HG02678 (cell line): ENCODE data around the gene A2ML1.
"Not testable (repeated sequence)": the region's sequence is repeated elsewhere in the genome, so short reads cannot be mapped to it uniquely, and the experiment has no call there.

Experiments
- ATAC-seq: cut with Tn5 transposase; IDR thresholded peaks from one replicate; pipeline ENCODE4 v1.9.1; 2021; ENCODE audit warnings: mild to moderate bottlenecking, moderate library complexity; ENCODE audit not compliant: unreplicated experiment

The A2ML1 gene

DNA sequence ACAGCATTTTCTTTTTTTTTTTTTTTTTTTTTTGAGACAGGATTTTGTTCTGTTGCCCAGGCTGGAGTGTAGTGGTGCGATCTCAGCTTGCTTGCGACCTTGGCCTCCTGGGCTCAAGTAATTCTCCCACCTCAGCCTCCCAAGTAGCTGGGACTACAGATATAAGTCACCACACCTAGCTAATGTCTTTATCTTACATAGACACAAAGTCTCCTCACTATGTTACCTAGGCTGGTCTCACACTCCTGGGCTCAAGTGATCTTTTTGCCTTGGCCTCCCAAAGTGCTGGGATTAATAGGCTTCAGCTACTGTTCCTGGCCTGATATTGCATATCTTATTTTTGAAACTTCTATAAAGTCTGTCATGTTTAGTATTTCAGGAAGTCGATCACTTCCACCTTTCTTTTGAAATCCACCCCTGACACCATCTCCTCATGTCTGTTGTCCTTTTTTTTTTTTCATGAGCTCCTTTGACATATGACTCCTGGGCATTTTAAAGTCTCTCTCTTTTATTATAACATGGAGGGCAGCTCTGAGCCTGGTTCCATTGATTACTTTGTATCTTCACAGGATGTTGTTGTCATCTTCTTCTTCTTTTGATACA, 5.9 kb upstream of the A2ML1 start:
- ATAC-seq: no peak

DNA sequence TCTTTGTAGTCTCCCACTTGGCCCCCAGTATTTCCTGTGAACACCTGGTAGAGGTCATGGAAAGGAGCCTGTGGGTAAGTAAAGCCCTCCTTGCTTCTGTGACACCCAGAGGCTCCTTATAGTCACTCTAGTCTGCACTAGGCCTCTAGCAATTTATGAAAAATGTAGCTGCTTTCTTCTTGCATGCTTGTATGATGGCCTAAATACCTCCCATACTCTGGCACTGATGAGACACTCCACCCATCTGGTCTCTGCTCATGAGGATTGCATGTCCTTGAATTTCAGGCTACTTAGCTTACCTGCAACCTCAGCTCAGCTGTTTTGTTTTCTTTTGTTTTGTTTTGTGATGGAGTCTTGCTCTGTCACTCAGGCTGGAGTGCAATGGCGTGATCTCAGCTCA, 4.6 kb upstream of the A2ML1 start:
- ATAC-seq: no peak

DNA sequence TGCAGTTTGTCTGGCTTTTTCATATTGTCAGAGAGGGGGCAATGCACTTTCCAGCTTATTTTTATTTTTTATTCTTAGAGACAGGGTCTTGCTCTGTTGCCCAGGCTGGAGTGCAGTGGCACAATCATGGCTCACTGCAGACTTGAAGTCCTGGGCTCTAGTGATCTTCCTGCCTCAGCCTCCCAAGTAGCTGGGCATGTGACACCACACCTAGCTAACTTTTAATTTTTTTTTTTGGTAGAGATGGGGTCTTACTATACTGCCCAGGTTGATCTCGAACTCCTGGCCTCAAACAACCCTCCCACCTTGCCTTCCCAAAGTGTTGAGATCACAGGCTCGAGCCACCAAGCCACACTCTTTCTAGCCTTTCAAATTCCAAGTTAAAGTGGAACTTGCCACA, 3.9 kb upstream of the A2ML1 start:
- ATAC-seq: no peak

DNA sequence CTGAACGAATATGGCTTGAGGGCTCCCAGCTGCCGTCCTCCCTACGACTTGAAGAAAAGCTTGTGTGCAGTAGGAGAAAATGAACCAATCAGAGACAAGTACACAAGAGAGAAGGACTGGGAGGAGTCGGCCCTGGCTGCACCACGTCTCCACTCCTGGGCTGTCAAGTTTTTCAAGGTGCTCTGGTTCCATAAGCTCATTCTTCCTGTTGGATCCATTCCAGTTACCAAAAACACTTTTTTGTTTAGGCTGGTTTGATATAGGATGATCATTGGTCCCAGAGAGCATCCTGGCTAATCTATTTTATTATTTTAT, 2.8 kb upstream of the A2ML1 start:
- no peak for ATAC-seq

DNA sequence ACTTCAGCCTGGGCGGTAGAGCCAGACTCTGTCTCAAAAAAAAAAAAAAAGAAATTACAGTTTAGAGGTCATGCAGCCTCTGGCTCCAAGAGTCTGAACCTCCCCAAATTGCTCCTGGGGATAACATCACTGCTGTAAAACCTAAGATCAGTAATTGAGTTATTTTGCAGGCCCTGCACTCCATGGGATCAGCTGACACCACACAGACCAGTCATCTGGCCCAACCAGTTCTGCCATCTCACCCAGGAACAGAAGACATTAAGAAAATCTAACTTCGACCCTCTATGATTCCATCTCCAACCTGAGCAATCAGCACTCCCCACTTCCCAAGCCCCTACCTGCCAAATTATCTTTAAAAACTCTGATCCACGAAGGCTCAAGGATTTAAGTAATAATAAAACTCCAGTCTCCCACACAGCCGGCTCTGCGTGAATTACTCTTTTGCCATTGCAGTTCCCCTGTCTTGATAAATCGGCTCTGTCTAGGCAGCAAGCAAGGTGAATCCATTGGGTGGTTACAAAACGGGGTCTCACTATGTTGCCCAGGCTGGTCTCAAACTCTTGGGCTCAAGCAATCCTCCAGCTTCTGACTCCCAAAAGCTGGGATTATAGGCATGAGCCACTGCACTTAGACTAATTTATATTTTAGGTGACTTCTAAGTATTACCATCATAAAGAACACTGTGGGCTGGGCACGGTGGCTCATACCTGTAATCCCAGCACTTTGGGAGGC, 1.6 kb upstream of the A2ML1 start:
- ATAC-seq: not testable (repeated sequence)

DNA sequence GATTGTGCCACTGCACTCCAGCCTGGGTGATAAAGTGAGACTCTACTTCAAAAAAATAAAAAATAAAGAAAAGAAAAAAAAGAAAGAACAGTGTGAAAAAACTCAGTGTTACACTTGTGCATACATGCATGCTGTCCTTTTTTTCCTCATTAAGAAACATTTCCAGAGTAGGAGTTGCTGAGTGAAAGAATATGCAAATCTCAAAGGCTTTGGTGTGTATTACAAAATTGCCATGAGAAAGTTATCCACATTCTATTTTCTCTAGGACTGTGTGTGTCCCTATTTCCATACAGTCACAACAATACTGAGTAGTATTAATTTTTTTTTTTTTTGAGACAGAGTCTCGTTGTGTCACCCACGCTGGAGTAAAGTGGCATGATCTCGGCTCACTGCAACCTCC, 830 bp upstream of the A2ML1 start:
- ATAC-seq: no peak

DNA sequence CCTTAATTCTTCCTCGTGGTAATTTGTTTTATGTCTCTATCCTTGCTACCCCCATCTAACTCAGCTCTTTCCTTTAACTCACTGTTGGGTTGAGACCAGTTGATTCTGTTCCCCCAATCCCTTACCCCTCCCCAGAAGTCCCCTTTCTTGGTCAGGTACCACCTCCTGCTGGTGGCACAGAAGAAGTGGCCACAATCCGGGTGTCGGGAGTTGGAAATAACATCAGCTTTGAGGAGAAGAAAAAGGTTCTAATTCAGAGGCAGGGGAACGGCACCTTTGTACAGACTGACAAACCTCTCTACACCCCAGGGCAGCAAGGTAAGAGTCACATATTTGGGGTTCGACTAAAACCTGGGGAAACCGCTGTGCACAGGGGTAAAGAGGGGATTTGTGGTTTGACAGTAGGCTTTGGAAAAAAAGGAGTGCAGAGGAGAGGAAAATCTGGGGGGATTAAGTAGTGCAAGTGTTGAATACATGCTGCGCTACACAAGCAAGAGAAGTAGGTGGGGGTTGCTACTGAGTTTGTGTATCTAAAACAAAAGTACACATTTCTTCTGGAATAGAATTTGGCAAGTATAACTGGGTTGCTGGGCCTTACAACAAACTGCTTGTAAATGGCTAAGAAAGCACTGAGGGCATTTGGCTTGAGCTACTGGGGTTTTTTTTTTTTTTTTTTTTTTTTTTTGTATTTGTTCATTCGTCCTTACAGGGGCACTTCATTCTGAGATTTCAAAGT, 1.3 kb downstream of the A2ML1 start:
- no peak for ATAC-seq

DNA sequence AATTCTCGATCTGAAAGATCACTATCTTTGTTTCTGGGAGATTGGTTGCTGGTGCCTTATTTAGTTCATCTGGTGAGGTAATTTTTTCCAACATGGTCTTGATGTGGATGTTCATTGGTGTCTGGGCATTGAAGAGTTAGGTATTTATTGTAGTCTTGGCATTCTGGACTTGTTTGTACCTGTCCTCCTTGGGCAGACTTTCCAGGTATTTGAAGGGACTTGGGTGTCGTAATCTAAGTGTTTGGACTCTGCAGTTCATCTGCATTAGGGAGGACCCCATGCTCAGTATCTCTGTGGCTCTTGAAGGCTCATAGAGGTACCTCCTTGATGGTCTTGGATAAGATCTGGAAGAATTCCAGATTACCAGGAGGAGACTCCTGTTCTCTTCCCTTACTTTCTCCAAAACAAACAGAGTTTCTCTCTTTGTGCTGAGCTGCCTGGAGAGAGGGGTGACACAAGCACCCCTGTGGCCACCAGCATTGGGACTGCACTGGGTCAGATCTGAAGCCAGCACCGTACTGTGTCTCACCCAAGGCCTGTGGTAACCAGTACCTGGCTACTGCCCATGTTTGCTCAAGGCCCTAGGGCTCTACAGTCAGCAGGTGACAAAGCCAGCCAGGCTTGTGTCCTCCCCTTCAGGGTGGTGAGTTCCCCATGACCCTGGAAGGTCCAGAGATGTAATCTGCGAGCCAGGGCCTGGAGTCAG, 5.3 kb downstream of the A2ML1 start:
- ATAC-seq: no peak

DNA sequence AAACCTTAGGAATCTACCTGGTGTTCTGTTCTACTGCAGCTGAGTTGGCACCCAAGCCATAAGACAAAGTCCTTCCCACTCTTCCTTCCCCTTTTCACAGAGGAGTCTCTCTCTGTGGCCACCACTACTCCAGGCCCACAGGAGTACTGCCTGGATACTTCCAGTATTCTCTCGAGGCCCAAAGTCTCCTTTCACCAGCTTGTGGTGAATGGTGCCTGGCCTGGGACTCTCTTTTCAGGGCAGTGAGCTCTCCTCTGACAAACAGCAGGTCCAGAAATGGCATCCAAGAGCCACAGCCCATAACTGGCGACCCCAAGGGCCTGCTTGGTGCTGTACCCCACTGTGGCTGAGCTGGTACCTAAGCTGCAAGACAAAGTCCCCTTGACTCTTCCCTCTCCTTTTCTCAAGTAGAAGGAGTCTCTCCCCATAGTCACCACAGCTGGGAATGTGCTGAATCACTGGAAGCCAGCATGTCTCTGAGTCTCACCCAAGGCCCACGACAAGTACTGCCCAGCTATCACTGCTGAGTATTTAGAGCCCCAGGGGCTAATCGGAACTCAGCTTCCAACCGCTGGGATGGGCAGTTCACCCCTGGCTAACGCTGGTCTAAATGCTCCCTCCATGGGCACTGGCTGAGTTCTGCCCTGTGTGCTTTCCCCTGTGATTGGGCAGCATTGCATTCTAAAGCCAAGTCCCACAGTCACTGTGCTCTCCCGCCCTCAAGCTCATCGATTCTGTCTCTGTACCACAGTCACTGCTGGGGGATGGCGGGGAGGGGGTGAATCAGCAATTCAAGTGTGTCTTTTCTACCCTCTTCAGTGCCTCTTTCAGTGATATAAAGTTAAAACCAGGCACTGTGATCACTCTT, 6.1 kb downstream of the A2ML1 start:
- ATAC-seq: no peak

DNA sequence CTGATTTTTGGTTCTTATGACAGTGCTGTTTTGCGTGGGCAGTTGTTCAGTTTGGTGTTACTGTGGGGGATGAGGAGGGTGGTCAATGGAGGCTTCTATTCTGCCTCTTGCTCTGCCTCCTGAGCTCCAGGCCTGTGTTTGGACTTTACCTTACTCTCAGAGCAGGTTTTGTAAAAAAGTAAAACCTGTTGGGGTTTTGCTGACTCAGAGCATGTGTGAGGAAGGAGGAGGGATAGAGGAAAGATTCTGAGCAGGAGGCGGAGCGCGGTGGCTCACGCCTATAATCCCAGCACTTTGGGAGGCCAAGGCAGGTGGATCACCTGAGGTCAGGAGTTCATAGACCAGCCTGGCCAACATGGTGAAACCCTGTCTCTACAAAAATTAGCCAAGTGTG, 6.7 kb downstream of the A2ML1 start:
- ATAC-seq: no peak

DNA sequence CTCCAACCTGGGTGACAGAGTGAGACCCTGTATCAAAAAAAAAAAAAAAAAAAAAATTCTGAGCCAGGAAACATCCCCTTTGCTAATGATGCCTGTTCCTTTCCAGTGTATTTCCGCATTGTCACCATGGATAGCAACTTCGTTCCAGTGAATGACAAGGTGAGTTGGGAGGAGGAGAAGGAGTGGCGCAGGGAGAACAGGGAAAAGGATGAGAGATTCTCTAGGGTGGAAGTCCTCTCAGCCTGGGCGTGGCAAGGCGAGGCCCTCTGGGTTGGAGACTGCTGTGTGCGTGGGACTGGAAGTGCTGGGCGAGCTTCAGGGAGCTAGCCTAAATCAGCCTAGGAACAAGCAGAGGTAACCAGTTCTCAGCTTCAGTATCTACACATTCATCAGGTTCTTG, 7.2 kb downstream of the A2ML1 start:
- no peak for ATAC-seq

DNA sequence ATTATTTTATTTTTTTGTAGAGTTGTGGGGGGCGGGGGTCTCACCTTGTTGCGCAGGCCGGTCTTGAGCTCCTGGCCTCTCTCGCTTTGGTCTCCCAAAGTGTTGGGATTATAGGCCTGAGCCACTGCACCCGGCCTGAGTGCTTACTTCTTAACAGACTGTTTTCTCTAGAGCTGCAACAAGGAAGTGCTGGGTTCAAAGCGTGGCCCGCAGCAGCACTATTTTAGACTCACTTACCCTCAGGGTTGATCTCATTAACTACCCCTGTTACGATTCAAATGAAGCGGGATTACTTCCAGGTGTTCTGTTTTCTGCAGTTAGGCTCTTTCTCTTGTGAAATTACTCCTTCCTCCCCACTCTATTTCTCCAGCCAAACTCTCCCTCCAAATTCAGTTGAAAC, 8.7 kb downstream of the A2ML1 start:
- ATAC-seq: no peak

DNA sequence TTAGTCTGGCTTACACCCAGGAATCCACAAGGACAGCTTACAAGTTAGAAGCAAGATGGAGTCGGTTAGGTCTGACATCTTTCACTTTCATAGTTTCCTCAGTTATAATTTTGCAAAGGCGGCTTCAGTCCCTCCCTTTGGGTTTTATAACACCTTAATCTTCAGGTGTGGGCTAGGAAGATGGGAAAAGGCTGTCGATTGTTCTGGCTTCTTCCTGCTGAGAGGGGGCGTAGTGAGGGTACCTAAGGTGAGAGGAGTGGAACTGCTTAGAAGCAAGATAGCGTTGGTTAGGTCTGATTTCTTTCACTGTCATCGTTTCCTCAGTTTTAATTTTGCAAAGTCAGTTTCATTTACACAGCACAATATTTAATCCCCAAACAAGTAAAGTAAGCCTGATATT, 10.1 kb downstream of the A2ML1 start:
- no peak for ATAC-seq

DNA sequence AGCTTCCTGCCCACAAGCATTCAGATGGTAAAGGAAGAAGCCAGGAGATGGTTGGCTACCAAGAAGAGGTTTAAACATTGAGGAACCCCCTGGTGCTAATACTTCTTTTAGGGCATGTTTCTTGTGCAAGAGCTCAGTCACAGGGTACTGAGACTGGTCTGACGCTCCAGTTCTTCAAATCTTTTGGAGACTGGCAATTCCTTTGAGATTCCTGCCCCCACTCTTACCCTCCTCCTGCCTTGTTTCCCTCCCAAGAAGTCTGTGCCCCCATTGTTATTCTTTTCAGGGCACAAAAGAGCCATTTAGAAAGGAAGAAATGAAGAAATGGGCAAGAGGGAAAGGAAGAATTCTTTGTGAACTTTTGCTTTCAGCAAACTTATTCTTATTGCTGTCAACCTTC, 11.8 kb downstream of the A2ML1 start:
- ATAC-seq: no peak

DNA sequence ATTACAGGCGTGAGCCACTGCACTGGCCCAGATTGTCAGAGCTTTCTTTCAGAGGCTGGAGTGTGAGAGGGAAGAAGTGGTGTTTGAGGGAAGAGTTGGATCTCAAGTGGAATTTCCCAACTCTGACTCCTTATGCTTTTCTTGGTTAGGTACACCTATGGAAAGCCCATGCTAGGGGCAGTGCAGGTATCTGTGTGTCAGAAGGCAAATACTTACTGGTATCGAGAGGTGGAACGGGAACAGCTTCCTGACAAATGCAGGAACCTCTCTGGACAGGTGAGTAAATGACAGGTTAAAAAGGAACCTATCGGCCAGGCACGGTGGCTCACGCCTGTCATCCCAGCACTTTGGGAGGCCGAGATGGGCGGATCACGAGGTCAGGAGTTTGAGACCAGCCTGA, 14.9 kb downstream of the A2ML1 start:
- no peak for ATAC-seq

DNA sequence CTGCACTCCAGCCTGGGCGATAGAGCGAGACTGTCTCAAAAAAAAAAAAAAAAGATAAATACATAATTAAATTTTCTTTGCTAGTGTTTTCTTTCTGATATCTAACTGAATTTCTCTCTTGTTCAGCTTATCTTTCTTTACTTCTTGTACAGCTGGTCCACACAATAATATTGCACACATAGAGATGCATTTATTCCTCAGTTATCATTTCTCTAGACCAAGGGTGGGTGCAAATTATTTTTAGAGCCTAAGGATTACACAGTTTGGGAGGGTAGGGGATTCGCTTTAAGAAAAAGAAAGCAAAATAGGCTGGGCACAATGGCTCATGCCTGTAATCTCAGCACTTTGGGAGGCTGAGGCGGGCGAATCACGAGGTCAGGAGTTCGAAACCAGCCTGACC, 17.9 kb downstream of the A2ML1 start:
- no peak for ATAC-seq

DNA sequence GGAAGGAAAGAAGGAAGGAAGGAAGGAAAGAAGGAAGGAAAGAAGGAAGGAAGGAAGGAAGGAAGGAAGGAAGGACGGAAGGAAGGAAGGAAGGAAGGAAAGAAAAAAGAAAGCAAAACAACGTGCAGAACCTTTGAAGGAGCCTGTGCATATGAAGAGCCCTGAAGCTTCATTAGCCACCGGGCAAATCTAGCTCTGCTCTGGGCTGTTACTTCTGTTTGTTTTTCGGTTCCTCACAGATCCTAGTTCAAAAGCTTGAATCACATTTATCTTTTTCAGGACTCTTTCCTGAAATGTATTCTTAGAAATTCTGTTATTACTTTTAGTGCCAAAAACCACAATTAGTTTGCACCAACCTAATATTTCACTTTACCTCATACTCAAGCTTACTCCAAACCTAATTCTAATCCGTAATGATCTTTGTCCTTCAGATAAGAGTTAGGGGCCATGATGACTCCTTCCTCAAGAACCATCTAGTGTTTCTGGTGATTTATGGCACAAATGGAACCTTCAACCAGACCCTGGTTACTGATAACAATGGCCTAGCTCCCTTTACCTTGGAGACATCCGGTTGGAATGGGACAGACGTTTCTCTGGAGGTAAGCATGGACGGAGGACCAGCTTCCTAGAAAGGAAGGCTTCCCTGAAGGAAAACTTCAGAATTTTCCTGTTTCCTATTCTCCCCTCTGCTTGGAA, 18.7 kb downstream of the A2ML1 start:
- no peak for ATAC-seq

DNA sequence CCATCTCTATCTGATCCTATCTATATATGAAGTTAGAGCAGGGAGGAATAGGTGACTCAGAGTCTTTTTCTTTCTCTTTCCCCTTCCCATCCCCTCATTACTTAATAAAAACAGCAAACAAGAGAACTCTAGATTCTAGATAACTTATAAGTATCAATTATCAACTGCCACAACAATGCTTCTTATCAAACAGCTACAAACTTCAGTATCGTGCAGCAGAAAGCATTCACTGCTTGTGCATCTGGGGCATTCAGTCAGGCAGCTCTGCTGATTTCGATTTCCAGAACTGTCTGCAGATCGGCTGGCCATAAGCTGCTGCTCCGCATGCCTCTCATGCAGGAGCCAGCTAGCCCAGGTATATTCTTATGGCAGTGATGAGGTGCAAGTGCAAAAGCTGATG, 19.4 kb downstream of the A2ML1 start:
- no peak for ATAC-seq

DNA sequence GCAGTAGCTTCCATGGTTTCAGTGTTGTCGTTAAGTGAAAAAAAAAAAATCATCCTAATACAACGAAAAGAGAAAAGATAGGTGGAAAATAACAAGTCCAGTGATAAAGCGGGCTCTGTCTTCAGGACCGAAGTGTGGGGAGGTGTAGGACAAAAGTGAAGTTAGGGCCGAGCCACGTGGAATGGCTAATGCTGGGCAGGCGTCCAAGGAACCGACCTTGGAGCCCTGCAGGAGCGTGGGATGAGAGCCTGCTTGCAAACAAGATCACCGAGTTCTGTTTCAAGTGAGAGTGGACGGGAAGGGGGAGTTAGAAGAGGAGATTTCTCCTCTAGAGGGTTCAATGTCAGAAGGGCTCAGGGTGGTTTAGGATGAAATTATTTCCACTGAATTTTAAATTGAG, 22.2 kb downstream of the A2ML1 start:
- no peak for ATAC-seq

DNA sequence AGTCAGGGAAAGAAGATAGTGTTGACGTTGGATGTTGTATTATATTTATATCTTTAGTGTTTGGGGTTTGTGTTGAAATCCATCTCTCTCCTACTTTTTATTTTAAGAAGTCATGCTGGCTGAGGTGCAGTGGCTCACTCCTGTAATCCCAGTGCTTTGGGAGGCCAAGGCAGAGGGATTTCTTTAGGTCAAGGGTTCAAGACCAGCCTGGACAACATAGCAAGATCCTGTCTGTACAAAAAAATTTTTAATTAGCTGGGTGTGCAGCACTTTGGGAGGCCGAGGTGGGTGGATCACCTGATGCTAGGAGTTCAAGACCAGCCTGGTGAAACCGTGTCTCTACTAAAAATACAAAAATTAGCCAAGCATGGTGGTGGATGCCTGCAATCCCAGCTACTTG, 23.9 kb downstream of the A2ML1 start:
- ATAC-seq: no peak
